ENCODE results near the gene HP.
"Not testable (repeated sequence)": the region's sequence is repeated elsewhere in the genome, so short reads cannot be mapped to it uniquely, and the experiment has no call there.

The HP gene

DNA sequence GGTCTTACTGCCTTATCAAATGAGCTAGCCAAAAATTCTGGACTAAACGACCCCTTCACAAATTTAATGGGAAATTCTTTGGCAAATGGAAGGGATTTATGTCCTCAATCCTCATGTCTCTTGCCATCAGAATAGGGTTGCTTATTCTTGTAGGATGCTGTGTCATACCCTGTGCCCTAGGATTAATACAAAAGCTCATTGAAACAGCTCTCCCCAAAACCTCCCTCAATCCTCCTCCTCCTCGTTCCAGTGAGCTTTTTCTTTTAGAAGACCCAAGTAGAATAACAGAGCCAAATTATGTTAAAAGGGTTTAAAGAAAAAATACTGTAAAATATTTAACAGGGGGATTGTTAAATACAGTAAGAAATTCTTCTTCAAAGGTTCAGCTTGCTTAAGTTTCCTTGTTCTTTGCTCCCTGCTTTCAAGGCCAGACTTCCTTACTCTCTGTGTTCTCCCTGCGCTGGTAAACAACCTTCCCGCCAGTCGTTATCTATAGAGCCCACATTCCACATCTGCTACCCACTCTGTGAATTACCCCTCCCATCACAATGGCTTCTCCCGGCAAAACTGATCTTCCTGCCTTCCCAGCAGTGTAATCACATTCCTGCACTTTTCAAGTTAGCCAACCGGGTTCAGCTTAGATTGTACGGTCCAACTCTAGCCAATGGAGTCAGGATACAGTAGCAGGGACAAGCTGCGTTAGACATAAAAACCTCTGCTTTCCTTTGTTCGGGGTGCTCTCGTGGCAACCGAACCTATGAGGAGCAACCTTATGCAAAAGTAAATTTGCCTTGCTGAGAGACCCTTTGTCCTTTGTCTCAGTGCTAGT lies 18.4 kb downstream of the HP start:
- no peak for DNase-seq
- no peak overlapping the region for H3K4me3 ChIP-seq (ENCODE audit: low read depth, low read length)
- no peaks in the 10 kb centered on the region for H3K27me3 ChIP-seq (replicated peaks)
- TF ChIP-seq, protein P1, sequence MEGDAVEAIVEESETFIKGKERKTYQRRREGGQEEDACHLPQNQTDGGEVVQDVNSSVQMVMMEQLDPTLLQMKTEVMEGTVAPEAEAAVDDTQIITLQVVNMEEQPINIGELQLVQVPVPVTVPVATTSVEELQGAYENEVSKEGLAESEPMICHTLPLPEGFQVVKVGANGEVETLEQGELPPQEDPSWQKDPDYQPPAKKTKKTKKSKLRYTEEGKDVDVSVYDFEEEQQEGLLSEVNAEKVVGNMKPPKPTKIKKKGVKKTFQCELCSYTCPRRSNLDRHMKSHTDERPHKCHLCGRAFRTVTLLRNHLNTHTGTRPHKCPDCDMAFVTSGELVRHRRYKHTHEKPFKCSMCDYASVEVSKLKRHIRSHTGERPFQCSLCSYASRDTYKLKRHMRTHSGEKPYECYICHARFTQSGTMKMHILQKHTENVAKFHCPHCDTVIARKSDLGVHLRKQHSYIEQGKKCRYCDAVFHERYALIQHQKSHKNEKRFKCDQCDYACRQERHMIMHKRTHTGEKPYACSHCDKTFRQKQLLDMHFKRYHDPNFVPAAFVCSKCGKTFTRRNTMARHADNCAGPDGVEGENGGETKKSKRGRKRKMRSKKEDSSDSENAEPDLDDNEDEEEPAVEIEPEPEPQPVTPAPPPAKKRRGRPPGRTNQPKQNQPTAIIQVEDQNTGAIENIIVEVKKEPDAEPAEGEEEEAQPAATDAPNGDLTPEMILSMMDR (IDR thresholded peaks at IDR 0.05; ENCODE audit: low read depth, low read length, missing control alignments) = no peak
- in situ Hi-C loops (cut with HindIII; ENCODE audit: low pct_ligation_motif_present, low sequenced_read_pairs) = no loop called here
- no peak overlapping the region for H3K27ac ChIP-seq
- H3K36me3 ChIP-seq (replicated peaks) = no peaks in the 10 kb centered on the region

DNA sequence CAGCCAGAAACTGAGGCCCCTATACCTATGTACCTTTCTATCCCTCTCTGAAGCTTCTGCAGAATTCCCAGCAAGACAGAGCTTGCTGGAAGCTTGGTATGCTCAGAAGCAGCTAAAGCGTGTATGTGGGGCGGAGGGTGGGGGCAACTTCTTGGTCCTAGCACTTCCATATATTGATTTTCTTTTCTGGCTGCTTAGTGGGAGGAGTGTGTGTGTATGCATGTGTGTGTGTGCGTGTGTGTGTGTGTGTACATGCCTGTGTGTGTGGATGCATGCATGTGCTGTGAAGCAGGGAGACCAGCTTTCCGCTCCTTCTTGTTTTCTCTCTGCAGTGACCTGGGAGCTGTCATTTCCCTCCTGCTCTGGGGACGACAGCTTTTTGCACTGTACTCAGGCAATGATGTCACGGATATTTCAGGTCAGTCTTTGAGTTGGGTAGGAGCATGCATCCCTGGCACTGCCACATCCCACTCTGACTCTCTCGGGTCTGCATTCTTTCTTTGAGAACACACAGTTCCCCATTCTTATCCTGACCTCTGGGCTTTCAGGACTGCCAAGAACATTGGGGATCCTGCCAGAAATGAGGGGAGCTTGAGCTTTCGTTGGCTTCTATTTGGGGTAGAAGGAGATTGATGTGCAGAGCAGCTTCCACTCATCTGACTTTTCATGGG lies 19.4 kb downstream of the HP start:
- Histone ChIP-seq H3K36me3 (replicated peaks) (no peaks in the 10 kb centered on the region), H3K27ac (no peak overlapping the region), H3K27me3 (replicated peaks) (no peaks in the 10 kb centered on the region), H3K4me3 (ENCODE audit: low read depth, low read length) (no peak overlapping the region)
- in situ Hi-C loops (cut with HindIII; ENCODE audit: low pct_ligation_motif_present, low sequenced_read_pairs) = no loop called here
- TF ChIP-seq, protein P1 (IDR thresholded peaks at IDR 0.05; ENCODE audit: low read depth, low read length, missing control alignments) = no peak
- DNase-seq = no peak

DNA sequence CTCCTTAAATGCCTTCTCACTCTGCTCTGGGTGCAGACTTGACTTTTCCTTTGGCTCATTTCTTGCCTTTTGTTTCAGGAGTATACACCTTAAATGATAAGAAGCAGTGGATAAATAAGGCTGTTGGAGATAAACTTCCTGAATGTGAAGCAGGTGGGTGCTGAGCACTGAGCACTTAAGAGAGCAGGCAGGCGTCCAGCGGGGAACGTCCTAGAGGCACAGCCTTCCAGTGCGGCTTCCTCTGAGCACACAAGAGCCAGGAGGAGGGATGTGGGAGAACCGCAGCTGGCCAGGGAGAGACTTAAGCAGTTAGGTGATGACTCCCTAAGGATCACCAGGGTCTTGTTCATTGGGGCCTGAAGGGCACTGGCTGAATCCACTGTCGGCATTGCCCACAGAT lies 20.8 kb downstream of the HP start:
- H3K27ac ChIP-seq; DNase-seq; in situ Hi-C loops (cut with HindIII; ENCODE audit: low pct_ligation_motif_present, low sequenced_read_pairs); H3K4me3 ChIP-seq (ENCODE audit: low read depth, low read length); H3K27me3 ChIP-seq (replicated peaks); H3K36me3 ChIP-seq (replicated peaks): not testable (repeated sequence)

DNA sequence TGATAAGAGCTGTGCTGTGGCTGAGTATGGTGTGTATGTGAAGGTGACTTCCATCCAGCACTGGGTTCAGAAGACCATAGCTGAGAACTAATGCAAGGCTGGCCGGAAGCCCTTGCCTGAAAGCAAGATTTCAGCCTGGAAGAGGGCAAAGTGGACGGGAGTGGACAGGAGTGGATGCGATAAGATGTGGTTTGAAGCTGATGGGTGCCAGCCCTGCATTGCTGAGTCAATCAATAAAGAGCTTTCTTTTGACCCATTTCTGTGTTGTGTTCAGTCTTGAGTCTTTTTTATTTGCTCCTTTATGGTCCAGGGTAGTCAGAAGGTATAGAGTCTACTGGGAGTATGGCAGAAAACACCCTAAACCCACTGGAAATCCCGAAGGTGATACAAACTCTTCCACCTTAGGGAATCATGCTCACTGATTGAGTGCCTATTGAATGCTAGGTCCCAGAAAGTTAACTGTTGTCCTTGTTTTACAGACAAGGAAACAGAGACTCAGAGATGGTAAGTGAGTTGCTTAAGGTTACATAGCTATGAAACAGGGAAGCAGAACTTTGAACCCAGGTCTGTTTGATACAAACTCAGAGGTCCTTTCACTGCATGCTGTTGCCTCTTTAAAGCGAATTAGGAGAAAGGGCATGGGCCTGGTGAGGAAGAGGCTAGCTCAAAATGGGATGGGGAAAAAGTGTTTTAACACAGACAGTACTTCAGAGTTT lies 22.8 kb downstream of the HP start:
- H3K36me3 ChIP-seq (replicated peaks); H3K27ac ChIP-seq; DNase-seq; in situ Hi-C loops (cut with HindIII; ENCODE audit: low pct_ligation_motif_present, low sequenced_read_pairs); H3K4me3 ChIP-seq (ENCODE audit: low read depth, low read length); H3K27me3 ChIP-seq (replicated peaks): not testable (repeated sequence)

DNA sequence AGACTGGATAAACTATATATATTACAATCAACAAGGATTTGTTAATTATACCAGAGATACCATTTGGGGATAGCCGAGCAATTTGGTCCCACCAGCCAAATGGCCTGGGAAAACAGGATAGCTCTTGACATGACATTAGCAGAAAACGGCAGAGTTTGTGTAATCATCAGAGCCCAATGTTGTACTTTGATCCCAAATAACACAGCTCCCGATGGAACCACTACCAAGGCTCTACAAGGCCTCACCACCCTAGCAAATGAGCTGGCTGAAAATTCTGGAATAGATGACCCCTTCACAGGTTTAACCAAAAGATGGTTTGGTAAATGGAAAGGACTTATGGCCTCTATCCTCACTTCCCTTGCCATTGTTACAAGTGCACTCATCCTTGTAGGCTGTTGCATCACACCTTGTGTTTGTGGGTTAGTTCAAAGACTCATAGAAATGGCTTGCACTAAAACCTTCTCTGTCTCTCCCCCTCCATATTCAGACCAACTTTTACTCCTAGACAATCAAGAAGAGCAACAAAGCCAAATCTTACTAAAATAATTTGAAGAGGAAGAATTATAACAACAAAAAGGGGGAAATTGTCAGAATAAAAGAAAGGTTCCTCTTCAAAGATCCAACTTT lies 29.6 kb downstream of the HP start:
- no peak overlapping the region for H3K27ac ChIP-seq
- TF ChIP-seq, protein P1 (IDR thresholded peaks at IDR 0.05; ENCODE audit: low read depth, low read length, missing control alignments) = no peak
- H3K4me3 ChIP-seq (ENCODE audit: low read depth, low read length) = no peak overlapping the region
- peaks cover 16% of the 10 kb centered on the region for H3K36me3 ChIP-seq (replicated peaks)
- in situ Hi-C loops (cut with HindIII; ENCODE audit: low pct_ligation_motif_present, low sequenced_read_pairs) = no loop called here
- no peak for DNase-seq
- H3K27me3 ChIP-seq (replicated peaks) = no peaks in the 10 kb centered on the region

DNA sequence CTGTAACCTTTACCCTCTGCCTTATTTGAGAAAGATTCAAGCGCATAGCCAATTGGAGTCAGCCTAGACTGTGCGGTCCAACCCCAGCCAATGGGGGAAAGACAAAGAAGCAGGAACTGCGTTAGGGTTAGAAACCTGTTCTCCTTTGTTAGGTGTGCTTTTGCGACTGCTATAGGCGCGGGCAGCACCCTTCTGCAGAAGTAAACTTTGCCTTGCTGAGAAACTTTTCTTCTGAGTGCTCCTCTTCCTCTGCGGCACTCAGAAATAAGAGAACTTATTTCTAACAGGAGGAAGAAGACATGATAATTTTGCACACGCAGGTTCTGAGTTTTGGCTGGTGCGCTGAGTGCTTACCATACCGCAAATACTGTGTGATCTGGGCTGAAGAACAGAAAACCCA lies 30.1 kb downstream of the HP start:
- TF ChIP-seq, protein P1 (IDR thresholded peaks at IDR 0.05; ENCODE audit: low read depth, low read length, missing control alignments) = no peak
- H3K27me3 ChIP-seq (replicated peaks) = no peaks in the 10 kb centered on the region
- DNase-seq = no peak
- H3K27ac ChIP-seq = no peak overlapping the region
- in situ Hi-C loops (cut with HindIII; ENCODE audit: low pct_ligation_motif_present, low sequenced_read_pairs) = no loop called here
- H3K36me3 ChIP-seq (replicated peaks) = peaks cover 20% of the 10 kb centered on the region
- no peak overlapping the region for H3K4me3 ChIP-seq (ENCODE audit: low read depth, low read length)
